ENCODE data around the gene GIGYF2. TPM values are rescaled to one million over a fixed set of nuclear protein-coding genes. Genes with fewer than 3 reads are reported as not detected.

GIGYF2 gene
- total RNA-seq, 1 donor from 2014 or later, result 59.9 TPM

GRCh38 chr2:232859385-232859916 lies 162.3 kb downstream of the GIGYF2 start:
- no peak for DNase-seq
- no peak overlapping the region for H3K4me3 ChIP-seq
- H3K9me3 ChIP-seq (replicated peaks), result no peaks in the 10 kb centered on the region
- TF ChIP-seq, protein P1, sequence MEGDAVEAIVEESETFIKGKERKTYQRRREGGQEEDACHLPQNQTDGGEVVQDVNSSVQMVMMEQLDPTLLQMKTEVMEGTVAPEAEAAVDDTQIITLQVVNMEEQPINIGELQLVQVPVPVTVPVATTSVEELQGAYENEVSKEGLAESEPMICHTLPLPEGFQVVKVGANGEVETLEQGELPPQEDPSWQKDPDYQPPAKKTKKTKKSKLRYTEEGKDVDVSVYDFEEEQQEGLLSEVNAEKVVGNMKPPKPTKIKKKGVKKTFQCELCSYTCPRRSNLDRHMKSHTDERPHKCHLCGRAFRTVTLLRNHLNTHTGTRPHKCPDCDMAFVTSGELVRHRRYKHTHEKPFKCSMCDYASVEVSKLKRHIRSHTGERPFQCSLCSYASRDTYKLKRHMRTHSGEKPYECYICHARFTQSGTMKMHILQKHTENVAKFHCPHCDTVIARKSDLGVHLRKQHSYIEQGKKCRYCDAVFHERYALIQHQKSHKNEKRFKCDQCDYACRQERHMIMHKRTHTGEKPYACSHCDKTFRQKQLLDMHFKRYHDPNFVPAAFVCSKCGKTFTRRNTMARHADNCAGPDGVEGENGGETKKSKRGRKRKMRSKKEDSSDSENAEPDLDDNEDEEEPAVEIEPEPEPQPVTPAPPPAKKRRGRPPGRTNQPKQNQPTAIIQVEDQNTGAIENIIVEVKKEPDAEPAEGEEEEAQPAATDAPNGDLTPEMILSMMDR (IDR thresholded peaks at IDR 0.05; ENCODE audit: borderline replicate concordance), result no peak
- no peaks in the 10 kb centered on the region for H3K4me1 ChIP-seq
- H3K27me3 ChIP-seq (ENCODE audit: low read depth), result no peaks in the 10 kb centered on the region
- no peak overlapping the region for H3K27ac ChIP-seq (replicated peaks)
- H3K36me3 ChIP-seq, result peaks cover 59% of the 10 kb centered on the region
- intact Hi-C loops (cut with micrococcal nuclease), result no loop called here

GRCh38 chr2:232860593-232861241 lies 163.6 kb downstream of the GIGYF2 start:
- no peaks in the 10 kb centered on the region for H3K4me1 ChIP-seq
- intact Hi-C loops (cut with micrococcal nuclease), result no loop called here
- H3K9me3 ChIP-seq (replicated peaks), result no peaks in the 10 kb centered on the region
- H3K36me3 ChIP-seq, result peaks cover 52% of the 10 kb centered on the region
- TF ChIP-seq, protein P1 (IDR thresholded peaks at IDR 0.05; ENCODE audit: borderline replicate concordance), result no peak
- no peaks in the 10 kb centered on the region for H3K27me3 ChIP-seq (ENCODE audit: low read depth)
- H3K27ac ChIP-seq (replicated peaks), result no peak overlapping the region
- no peak overlapping the region for H3K4me3 ChIP-seq
- DNase-seq, result no peak

DNA sequence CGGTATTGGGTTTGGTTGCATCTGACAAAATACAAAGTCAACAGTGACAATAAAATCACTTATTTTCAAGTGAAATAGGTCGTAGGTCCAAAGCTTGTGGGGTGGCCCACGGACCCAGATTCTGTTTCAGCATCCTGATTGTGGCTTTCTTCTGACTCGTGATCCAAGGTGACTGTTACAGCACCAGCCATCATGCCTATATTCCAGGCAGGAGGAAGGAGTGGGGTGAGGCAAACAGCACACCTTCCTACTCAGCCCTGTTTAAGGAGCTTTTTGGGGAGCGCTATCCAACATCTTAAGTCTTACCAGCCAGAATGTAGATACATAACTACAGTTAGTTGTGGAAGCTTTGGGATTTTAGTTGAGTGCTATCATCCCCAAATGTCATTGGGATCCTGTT lies 164.2 kb downstream of the GIGYF2 start:
- intact Hi-C loops (cut with micrococcal nuclease), result no loop called here
- Histone ChIP-seq H3K4me3 (no peak overlapping the region), H3K27me3 (ENCODE audit: low read depth) (no peaks in the 10 kb centered on the region), H3K9me3 (replicated peaks) (no peaks in the 10 kb centered on the region), H3K4me1 (no peaks in the 10 kb centered on the region), H3K27ac (replicated peaks) (no peak overlapping the region), H3K36me3 (peaks cover 45% of the 10 kb centered on the region)
- DNase-seq, result no peak
- TF ChIP-seq, protein P1 (IDR thresholded peaks at IDR 0.05; ENCODE audit: borderline replicate concordance), result no peak

DNA sequence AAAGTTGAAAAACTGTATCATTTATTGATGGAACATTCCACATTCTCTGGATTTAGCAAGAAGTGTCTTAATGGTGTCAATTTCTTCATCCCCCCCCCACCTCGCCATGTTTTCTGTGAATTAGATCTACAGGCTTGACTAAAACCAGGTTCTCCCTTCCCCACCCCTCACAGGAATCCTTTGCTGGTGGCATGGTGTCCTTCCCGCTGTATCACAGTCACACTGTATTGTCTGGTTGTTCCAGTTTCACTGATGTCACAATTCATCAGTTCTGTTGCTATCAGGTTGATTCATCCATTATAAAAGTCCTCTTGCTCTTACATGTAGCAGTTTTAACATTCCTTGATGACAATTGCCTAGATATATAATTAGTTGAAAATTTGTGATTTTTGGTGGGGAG lies 166.9 kb downstream of the GIGYF2 start:
- no peak overlapping the region for H3K4me3 ChIP-seq
- peaks cover 19% of the 10 kb centered on the region for H3K36me3 ChIP-seq
- TF ChIP-seq, protein P1 (IDR thresholded peaks at IDR 0.05; ENCODE audit: borderline replicate concordance), result no peak
- intact Hi-C loops (cut with micrococcal nuclease), result no loop called here
- no peaks in the 10 kb centered on the region for H3K9me3 ChIP-seq (replicated peaks)
- no peaks in the 10 kb centered on the region for H3K4me1 ChIP-seq
- H3K27ac ChIP-seq (replicated peaks), result no peak overlapping the region
- H3K27me3 ChIP-seq (ENCODE audit: low read depth), result no peaks in the 10 kb centered on the region
- no peak for DNase-seq

- intact Hi-C loops (cut with micrococcal nuclease), result no loop called here
- Histone ChIP-seq H3K36me3 (peaks cover 12% of the 10 kb centered on the region), H3K4me1 (no peaks in the 10 kb centered on the region), H3K4me3 (no peak overlapping the region), H3K27ac (replicated peaks) (no peak overlapping the region), H3K27me3 (ENCODE audit: low read depth) (no peaks in the 10 kb centered on the region), H3K9me3 (replicated peaks) (no peaks in the 10 kb centered on the region)
- DNase-seq, result no peak
- TF ChIP-seq, protein P1 (IDR thresholded peaks at IDR 0.05; ENCODE audit: borderline replicate concordance), result no peak
Observed at GRCh38 chr2:232865165-232865564, 168.0 kb downstream of the GIGYF2 start.
